T47D (cell line): Measurements from ENCODE around the gene MPHOSPH8.
"Not testable (repeated sequence)": the region's sequence is repeated elsewhere in the genome, so short reads cannot be mapped to it uniquely, and the experiment has no call there.

Experiments
- DNase-seq, 2 experiments: peaks; one replicate each; pipeline versions ENCODE4 v3.0.0 to v3.0.0-alpha.2; 2011 to 2012; ENCODE audit warnings: low read depth in 1 of 2, low spot score in 1 of 2
- JUND ChIP-seq: IDR thresholded peaks from 2 replicates; pipeline ENCODE4 v1.6.1; 2012; ENCODE audit warnings: low read depth
- in situ Hi-C: cut with HindIII; loops from 2 replicates; pipeline ENCODE4 v1.10.0; 2016; ENCODE audit warnings: low sequenced_read_pairs, low pct_unique_long_range_greater_than_20kb

The MPHOSPH8 gene

GRCh38 chr13:19673473-19674430, 40.3 kb downstream of the MPHOSPH8 start:
- in situ Hi-C loops, result no loop called here
- no peak for TF ChIP-seq JUND

GRCh38 chr13:19674898-19675297, 41.4 kb downstream of the MPHOSPH8 start:
- no peak for DNase-seq
- in situ Hi-C loops, result no loop called here
- TF ChIP-seq JUND, result no peak

More at GRCh38 chr13:19673473-19674430, 40.3 kb downstream of the MPHOSPH8 start:
- DNase-seq, result no peak

GRCh38 chr13:19676168-19676567, 42.7 kb downstream of the MPHOSPH8 start:
- DNase-seq, result no peak
- TF ChIP-seq JUND, result no peak
- in situ Hi-C loops, result no loop called here

GRCh38 chr13:19680751-19681150, 47.3 kb downstream of the MPHOSPH8 start:
- TF ChIP-seq JUND, result no peak
- no peak for DNase-seq
- in situ Hi-C loops, result no loop called here

GRCh38 chr13:19681517-19681916, 48.1 kb downstream of the MPHOSPH8 start:
- TF ChIP-seq JUND, result no peak
- in situ Hi-C loops, result no loop called here
- DNase-seq, result no peak

GRCh38 chr13:19685034-19685433, 51.6 kb downstream of the MPHOSPH8 start:
- in situ Hi-C loops, result no loop called here
- DNase-seq, result no peak
- no peak for TF ChIP-seq JUND

GRCh38 chr13:19685437-19685836, 52.0 kb downstream of the MPHOSPH8 start:
- in situ Hi-C loops, result no loop called here
- no peak for DNase-seq
- no peak for TF ChIP-seq JUND

- DNase-seq, in situ Hi-C loops: not testable (repeated sequence)
Measured at GRCh38 chr13:19691447-19691846, 58.0 kb downstream of the MPHOSPH8 start.

- TF ChIP-seq JUND, result no peak
- DNase-seq, result no peak
- in situ Hi-C loops, result no loop called here
Measured at GRCh38 chr13:19695428-19695827, 62.0 kb downstream of the MPHOSPH8 start.

- no peak for DNase-seq
- no peak for TF ChIP-seq JUND
- in situ Hi-C loops, result no loop called here
Measured at GRCh38 chr13:19695829-19696228, 62.4 kb downstream of the MPHOSPH8 start.

- DNase-seq, in situ Hi-C loops: not testable (repeated sequence)
Measured at GRCh38 chr13:19700963-19701362, 67.5 kb downstream of the MPHOSPH8 start.

- DNase-seq, in situ Hi-C loops: not testable (repeated sequence)
Measured at GRCh38 chr13:19701619-19702018, 68.2 kb downstream of the MPHOSPH8 start.

- in situ Hi-C loops, DNase-seq: not testable (repeated sequence)
Measured at GRCh38 chr13:19704256-19704655, 70.8 kb downstream of the MPHOSPH8 start.

GRCh38 chr13:19709039-19709438, 75.6 kb downstream of the MPHOSPH8 start:
- in situ Hi-C loops, DNase-seq: not testable (repeated sequence)

GRCh38 chr13:19709782-19710181, 76.3 kb downstream of the MPHOSPH8 start:
- in situ Hi-C loops, DNase-seq: not testable (repeated sequence)
